Hindlimb muscle (tissue), 1 donor: ENCODE data around the gene KIAA2012. TPM values are rescaled to one million over a fixed set of nuclear protein-coding genes. Genes with fewer than 3 reads are reported as not detected.
"Not testable (repeated sequence)": the region's sequence is repeated elsewhere in the genome, so short reads cannot be mapped to it uniquely, and the experiment has no call there.

ENCODE experiments used
- DNase-seq: peaks from one replicate; pipeline ENCODE4 v3.0.0-alpha.2; 2013
- polyA plus RNA-seq: library from polyadenylated mRNA; unstranded; fragments of 120-200 nt; gene quantifications from one replicate; pipeline ENCODE4 v1.2.1, GENCODE V29; 2013; ENCODE audit not compliant: insufficient read length

KIAA2012 gene
- polyA plus RNA-seq, 1 donor = 0.19 TPM

DNA sequence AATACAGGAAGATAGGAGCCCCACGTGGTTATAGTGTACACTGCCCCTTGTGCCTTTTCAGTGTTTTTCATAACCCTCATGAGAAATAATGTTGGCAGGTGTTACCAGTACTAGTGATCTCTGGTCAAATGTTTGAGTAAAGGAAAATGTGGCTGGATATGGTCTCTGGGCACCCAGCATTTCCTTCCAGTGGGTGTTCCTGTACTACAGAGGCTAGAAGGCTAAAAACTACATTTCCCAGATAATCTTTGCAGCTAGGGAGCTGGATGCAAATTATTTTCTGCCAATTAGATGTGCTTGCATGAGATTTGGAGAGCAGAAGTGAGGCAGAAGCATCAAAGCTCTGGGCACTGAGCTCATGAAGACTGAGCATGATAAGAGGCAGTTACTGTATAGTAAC is 45.1 kb downstream of the KIAA2012 start:
- no peak for DNase-seq

DNA sequence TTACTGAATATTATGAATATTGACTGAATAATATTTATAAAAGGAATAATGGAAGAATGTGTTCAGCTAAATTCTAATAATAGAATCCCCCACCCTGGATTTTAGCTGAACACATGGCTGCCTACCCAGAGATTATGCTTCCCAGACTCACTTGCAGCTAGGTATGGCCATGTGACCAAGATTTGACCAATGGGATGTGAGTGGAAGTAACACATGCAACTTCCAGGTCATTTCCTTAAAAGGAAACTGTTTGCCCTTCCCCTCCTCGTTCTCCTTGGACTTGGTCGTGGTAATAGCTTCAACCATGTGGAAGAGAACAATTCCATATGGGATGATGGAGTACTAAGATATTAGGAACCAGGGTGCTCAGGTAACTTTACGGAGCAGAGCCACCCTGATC is 47.8 kb downstream of the KIAA2012 start:
- DNase-seq = no peak

DNA sequence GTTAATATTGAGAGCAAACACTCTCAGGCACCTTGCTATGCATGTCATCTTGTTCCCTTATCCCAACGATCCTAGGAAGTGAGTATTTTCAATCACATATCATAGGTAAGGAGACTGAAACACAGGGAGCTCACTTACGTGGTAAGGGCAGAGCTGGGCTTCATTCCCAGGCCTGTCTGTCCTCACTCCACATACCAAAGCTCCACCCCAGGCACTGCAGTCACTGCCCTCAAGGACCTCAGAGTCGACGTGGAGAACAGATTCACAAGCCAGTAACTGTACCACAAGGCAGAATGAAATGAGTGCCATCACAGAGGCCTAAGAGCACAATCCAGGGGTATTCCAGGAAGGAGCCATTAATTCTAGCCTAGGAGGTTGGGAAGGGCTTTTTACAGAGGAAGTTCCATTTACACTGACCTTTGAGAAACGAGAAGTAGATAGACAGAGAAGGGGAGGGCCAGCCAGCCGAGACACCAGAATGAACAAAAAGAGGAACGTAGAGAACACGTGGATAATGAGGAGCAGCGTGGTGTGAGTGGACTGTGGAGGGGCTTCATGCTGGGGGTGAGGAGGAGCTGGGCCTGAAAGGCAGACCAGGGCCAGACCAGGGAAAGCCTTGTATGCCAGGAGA is 48.6 kb downstream of the KIAA2012 start:
- no peak for DNase-seq

DNA sequence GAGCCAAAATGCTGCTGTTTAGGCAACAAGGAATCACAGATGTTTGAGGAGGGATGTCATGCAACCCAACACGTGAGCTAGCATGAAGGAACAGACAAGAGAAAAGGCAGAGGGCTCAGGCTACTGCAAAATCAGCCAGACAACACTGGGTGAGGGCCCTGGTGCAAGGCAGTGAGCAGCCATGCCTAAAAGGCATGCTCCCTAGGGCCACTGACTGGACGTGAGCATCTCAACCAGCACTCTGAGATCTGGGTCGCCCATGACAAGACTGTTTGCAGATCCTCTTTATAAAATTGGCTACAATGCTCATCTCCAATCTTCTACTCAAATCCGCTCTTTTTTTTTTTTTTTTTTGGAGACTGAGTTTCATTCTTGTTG is 49.1 kb downstream of the KIAA2012 start:
- DNase-seq = no peak

DNA sequence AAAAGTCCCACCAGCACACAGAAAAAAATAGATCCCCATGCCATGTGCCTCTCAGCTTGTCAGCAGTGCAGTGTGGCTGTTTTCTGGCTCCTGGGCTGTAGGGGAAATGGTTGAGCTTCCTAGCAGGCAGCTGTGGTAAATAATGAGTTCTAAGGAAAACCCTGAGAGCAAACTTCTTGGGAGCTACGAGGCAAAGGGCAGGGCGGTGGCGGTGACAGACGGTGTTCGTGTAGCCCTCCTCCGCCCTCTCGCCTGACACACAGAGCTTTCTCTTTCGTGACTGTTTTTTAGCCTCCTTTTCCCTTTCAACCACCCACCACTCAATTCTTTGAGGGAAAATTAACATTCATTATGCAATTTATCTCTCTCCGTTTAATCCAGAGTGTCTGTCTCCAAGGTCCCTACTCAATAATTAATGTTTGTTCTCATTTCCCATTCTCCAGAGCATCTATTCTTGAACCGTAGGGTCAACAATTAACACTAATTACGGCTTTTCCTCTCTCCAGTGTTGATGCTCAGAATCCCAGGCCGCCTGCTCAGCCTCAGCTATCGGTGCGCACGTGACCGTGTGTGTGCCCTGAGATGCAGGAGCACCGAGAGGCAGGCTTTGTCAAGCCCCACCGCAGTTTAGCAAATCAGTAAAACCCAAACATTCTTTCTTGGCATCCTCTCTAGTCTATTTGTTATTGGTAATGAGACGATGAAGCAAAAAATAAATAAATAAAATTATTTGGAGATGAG is 50.1 kb downstream of the KIAA2012 start:
- DNase-seq = no peak

DNA sequence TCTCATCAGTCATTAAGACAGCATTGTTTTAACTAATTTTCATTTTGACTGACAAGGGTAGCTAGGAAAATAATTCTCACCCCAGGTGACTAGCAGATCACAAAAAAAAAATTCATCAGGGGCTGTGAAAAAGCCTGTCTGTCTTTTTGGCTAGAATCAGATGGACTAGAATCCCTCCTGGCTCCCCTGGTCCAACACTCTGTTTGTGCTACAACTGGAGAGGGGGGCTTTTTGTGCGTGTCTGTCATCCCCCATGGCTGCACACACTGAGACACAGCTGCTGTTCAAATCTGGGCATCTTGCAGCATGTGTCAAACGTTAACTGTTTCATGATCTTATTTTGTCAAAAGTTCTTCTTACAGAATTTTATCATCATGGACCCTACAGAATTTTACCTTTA is 51.2 kb downstream of the KIAA2012 start:
- no peak for DNase-seq

DNA sequence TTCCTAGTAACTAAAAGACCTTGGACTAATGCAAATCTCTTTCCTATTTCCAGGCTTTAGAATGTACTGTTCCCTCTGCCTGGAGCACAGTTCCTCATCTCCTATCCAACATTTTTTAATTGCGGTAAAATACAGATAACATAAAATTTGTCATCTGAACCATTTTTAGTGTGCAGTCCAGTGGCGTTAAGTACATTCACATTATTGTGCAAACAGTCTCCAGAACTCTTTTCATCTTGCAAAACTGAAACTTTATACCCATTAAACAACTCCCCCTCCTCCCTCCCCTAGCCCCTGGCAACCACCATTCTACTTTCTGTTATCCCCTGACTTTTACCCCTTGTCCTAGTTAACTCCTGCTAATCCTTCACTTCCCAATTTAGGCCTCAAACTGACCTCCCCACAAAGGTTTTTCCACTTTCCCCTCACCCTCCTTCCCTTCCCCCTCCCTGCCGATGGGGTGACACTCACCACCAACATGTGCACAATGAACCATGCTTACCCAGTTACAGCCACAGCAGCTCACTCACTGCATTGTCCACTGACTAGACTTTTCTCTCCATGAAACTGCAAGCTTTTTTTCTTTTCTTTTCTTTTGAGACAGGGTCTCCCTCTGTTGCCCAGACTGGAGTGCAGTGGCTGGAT is 54.8 kb downstream of the KIAA2012 start:
- DNase-seq = no peak

DNA sequence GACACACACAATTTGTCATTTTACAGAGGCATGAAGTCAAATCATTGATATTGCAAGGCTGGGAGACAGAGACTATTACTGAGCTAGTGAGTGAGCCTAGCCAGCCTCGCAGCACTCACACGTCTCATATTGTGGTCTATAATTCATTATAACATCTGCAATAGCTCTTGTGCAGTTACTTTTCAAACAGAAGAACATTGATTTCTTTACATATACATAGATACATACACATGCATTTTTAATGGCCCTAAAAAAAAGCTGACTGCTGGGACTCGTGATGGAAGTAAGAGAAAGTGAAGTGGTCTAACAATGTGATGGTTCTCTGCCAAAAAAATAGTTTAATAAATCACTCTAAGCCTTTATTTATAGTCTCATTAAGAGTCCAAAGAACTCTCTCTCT is 56.8 kb downstream of the KIAA2012 start:
- no peak for DNase-seq

DNA sequence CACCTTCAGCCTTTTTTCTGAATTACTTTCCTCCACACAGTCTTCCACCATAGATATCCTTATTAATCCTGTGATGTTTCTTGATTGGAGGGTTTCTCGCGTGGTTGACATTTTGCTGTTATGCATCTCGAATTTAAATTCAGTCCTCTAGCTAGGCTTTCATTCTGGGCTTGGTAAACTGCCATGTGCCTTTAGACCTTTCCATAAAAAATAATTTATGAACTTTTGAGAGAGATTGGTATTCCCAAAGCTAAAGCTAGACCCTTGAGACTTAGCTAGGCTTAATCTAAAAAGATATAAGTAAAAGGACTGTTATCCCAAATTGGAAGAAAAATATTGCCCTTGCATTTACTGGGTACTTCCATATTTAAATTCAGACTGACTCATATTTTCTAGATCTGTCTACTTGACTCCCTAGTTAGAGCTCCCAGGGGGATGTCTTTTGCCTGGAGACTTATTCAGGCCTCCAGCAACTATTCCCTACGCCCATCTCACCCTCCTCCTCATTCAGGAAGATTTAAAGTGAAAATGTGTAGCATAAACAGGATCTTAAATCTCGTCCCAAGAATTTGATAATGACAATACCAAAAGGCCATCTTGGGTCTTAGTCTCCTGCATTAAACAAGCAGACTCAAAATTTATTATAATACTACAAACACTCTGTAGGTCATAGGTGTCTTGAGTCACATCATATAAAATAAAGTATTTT is 60.3 kb downstream of the KIAA2012 start:
- no peak for DNase-seq

DNA sequence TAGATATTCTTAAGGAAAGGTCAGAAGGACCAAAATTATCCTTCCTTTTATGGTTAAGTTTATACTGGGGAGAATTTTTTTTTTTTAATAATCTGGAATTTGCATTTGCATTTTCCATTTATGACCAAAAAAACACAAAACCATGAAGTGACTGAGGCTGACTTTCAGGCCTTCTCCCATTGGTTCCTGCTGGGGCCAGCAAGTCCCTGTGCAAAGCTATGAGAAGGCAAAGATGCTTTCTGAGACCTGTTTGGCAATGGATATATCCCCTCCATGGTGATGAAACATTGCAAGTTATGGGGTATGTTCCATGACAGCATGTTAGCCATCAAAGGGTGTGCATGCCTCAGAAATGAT is 60.8 kb downstream of the KIAA2012 start:
- no peak for DNase-seq

DNA sequence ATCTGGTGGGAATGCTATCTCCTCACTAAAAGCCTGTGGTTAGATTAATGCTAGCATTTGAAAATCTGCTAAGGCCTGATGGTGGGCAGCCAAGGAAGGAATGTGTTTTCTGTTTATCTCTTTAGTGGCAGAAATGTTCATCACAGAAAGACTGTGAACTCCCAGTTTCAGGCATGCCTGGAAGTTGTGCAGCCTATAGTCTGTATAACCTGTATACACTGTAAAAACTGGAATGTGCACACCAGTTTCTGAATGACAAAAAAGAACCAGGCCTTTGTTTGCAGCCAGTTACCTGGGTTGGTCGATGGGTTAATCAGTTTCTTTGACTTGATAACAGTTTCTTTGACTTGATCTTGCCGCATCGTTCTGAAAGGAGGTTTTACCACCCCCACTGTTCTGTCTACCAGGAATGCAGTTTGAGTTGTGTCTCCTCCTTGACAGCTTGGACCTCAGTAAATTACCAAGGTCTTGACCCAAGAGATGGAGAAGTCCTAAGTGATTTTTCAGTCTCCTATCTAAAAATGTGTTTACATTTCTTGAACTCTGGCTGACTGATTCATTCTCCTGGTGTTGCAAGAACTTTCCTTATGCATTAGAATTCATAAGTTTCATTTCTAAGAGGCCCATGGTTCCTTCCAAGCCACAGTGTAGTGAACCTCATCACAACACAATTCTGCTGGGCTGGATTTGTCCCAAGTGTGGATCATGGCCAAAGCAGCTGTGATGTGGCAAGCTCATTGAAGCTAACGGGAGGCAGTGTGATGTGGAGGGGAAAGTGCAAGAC is 62.2 kb downstream of the KIAA2012 start:
- DNase-seq = peak; percentile 88

DNA sequence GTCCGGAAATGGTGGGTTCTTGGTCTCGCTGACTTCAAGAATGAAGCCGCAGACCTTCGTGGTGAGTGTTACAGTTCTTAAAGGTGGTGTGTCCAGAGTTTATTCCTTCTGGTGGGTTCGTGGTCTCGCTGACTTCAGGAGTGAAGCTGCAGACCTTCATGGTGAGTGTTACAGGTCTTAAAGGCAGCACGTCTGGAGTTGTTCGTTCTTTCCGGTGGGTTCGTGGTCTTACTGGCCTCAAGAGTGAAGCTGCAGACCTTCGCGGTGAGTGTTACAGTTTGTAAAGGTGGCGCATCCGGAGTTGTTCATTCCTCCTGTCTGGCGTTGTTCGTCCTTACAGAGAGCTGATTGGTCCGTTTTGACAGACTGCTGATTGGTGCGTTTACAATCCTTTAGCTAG is 63.0 kb downstream of the KIAA2012 start:
- DNase-seq = not testable (repeated sequence)

DNA sequence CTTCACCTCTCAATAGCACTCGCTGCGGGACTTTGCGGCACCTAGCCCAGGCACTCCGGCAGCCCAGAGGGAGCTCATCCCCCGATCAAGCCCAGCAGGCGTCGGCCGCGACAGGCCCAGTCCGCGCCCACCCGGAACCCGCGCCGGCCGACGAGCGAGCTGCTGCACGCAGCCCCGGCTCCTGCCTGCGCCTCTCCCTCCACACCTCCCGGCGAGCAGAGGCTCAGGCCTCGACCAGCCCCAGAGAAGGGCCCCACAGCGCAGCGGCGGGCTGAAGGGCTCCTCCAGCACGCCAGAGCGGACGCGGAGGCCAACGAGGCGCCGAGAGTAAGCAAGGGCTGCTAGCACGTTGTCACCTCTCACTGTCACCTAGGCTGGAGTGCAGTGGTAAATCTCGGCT is 63.5 kb downstream of the KIAA2012 start:
- DNase-seq = no peak

DNA sequence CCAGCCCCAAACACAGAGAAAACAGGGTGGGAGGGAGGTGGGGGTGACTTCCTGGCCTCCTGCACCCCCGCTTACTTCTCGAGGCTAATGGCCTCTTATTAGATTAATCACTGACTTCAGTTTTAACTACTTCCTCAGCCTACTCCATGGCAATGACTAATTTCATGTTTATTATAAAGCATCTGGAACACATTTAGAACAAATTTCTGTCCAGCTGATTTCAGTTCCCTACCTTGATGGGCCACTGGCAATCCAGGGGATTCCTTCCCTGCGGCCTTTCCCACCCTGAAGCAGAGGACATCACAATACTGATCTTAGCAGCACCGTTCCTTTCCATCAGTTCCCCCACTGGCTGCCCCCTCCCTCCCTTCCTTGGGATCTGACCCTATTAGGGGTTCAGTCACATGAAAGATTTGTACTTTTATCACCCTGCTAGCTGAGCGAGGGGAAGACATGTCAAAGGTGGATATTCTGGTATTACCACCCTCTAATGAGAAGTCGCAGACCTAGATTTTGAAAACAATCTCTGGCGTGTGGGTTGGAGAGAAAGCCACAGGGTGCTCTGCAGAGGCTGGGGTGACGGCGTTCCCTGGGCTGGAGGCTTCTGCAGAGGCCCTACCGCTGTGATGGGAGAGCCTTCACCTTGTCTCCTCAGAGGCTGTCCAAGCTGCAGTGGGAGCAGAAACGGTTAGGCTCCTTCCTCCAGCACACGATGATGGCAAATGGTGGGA is 67.6 kb downstream of the KIAA2012 start:
- no peak for DNase-seq

DNA sequence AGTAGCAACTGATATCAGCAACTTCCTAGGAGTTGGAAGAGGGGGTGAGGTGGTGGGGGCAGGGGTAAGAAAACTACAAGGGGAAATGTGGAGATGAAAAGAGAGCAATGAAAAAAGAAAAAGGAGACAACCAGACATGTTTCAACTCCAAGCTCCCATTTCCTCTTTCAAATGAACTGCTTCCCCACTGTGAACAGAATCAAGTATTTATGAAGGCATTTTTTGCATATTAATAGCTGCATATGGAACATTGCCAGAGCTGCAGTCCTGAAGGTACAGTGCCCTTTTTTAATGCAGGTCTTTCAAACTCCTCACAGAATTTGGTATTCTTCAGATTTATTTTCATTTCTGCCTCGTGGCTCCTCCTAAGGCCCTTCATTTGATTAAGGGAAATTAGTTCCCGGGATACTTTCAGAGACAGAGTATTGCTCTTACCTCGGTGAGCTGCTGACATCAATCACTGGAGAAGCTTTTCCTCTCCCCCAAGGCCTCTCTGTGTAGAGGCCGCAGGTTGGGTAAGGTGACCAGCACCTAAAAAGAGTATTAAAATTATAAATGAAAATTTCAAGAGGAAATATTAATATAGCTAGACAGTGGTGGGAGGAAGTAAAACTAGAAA is 68.4 kb downstream of the KIAA2012 start:
- no peak for DNase-seq

DNA sequence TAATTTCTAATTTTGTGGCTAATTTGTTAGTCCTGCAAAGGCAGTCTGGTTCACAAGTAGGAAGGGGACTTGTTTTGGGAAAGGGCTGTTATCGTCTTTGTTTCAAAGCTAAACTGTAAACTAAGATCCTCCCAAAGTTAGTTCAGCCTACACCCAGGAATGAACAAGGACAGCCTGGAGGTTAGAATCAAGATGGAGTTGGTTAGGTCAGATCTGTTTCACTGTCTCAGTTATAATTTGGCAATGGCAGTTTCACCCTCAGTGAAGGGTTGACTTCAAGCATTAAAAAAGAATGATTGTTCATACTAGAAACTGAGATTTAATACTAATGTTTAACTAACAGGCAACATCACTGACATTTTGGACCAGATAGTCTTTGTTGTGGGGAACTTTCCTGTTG is 69.5 kb downstream of the KIAA2012 start:
- DNase-seq = no peak

DNA sequence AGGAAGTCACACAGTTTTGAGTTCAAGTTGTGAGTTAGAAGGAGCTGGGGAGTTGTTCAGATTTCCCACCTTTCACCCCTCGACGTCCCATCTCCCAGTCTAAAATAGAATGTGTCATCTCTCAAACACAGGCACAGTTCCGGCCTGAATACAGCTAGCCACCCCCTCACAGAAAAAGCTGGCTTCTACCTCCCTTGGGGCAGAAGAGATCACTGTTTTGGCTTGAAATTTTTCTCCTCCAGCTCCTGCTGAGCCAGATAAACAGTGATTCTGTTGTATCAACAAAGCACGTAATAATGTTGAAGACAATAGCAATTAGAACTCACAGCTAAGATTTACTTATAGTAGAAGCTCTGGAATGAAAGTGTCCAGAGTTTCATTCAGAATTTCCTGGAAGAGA is 74.7 kb downstream of the KIAA2012 start:
- peak; percentile 21 for DNase-seq

DNA sequence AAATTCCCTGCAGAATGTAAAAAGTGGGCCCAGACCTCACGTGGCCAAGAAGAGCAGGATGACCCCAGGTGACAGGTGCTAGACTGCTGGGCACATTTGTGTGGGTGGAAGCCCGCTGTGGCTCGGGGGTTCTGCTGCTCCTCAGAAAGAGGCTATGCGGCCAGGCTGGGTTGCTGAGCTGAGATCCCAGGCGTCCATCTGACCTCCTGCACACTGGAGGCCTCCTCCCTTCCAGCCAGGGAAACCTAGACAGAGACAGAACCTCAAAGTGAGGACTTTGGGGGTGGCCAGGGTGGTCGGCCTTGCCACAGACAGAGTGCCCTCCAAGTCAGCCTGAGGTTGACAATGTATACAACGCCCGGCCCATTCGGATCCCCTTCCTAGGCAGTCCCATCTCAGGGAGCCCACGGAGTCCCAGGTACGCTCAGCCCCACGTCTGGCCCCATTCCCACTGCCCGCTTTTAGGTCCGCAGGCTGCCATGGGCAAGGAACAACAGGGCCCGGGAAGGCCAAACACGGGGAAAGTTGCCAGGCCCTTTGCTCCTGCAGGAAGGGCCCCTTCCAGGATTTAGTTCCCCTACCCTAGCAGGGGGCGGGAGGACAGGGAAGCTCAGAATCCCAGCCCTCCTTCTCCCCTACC is 75.6 kb downstream of the KIAA2012 start:
- no peak for DNase-seq

DNA sequence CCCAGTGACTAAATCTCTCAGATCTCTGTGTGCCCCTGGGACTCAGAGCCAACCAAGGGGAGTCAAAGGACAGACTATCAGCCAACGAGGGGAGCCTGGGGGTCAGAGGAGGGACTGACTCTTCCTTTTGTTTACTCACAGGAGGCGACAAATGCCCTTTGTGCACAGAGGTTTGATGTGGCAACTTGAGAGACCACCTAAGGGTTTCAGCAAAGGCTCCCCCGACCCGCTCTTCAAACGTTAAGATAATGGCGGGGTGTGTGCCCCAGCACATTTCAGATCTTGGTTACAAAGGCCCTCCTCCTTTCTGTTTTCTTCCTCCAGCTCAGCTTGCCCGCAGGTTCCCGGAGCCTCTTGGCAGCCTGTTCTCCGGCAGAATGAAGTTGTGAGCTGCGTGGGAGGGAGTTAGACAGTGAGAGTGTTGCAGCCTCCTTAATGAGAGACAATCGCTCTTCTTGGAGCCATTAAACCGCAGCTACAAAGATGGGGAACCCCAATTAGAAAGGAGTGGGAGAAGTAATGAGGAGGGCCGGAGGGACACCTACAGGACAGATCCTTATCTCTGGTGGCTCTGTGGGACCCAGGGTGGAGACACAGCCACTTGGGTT is 76.2 kb downstream of the KIAA2012 start:
- peak; percentile 25 for DNase-seq

DNA sequence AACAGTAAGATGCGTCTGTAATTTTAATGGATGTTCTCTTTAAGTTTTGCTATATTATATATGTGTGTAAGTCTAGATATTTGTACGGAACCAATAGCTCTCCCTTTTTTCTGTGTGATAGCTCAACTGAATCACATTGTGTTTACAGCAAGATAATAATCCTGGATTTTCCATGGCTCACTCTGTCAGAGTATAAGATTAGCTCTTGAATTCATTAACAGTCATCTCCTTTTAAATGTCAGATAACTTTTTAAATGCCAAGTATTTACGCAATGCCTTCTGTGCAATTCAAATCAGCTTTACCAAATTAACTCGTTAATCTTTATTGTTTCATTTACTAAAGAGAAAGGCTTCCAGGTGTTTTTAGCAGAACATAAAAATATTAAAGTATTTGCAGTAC is 76.9 kb downstream of the KIAA2012 start:
- DNase-seq = no peak
